Activated T-cell treated with anti-CD3 and anti-CD28 coated beads, Interleukin-2, amount 50 U/mL, for 72 hours (primary cell): Measurements from ENCODE around the gene DDX39B. TPM values are rescaled to one million over a fixed set of nuclear protein-coding genes. Genes with fewer than 3 reads are reported as not detected.
"Not testable (repeated sequence)": the region's sequence is repeated elsewhere in the genome, so short reads cannot be mapped to it uniquely, and the experiment has no call there.

ENCODE experiments used
- ATAC-seq, 2 donors: fragments of 150-1000 bp; cut with Tn5 transposase; replicated peaks in 1 of 2; 2 replicates each; pipeline ENCODE4 v1.10.0; 2021; ENCODE audit warnings: moderate library complexity in 2 of 2, mild to moderate bottlenecking in 1 of 2
- DNase-seq, 2 donors: peaks; one replicate each; pipeline ENCODE4 v3.0.0; 2021 to 2022; ENCODE audit warnings: mixed read lengths in 1 of 2
- H3K27ac Mint-ChIP-seq: one replicate; pipeline ENCODE4 v1.8.0; 2022; ENCODE audit warnings: mild to moderate bottlenecking, moderate library complexity, mixed read lengths
- H3K27me3 Mint-ChIP-seq: one replicate; pipeline ENCODE4 v1.8.0; 2022; ENCODE audit warnings: low read depth, mixed read lengths
- H3K36me3 Mint-ChIP-seq, 2 donors: one replicate each; pipeline ENCODE4 v1.8.0; 2022; ENCODE audit warnings: mixed read lengths in 2 of 2, mild to moderate bottlenecking in 1 of 2; ENCODE audit not compliant: insufficient read depth in 2 of 2
- H3K4me1 Mint-ChIP-seq: one replicate; pipeline ENCODE4 v1.8.0; 2022; ENCODE audit warnings: low read depth, mixed read lengths
- H3K4me3 Mint-ChIP-seq, 2 donors: one replicate each; pipeline ENCODE4 v1.8.0; 2022; ENCODE audit warnings: mild to moderate bottlenecking in 2 of 2, mixed read lengths in 2 of 2, moderate library complexity in 2 of 2
- H3K9me3 Mint-ChIP-seq, 2 donors: one replicate each; pipeline ENCODE4 v1.8.0; 2022; ENCODE audit warnings: mixed read lengths in 2 of 2
- total RNA-seq, 2 donors: library from RNA; stranded (reverse); gene quantifications; one replicate each; pipeline ENCODE4 v1.2.3, GENCODE V29; 2022

The DDX39B gene
- total RNA-seq, 2 donors from 2014 or later: 567 to 644 TPM

GRCh38 chr6:31493875-31494694, 47.7 kb downstream of the DDX39B start:
- peak overlapping the region; percentile 79 to 84 for H3K4me3 Mint-ChIP-seq
- peak overlapping the region; percentile 85 for H3K27ac Mint-ChIP-seq
- ATAC-seq (peak; percentile 60 to 61), DNase-seq (peak; percentile 87)
- H3K9me3 Mint-ChIP-seq: no peaks in the 10 kb centered on the region
- H3K4me1 Mint-ChIP-seq: peaks cover 73% of the 10 kb centered on the region
- no peaks in the 10 kb centered on the region for H3K27me3 Mint-ChIP-seq
- peaks cover 0 to 5% of the 10 kb centered on the region in 2 donors for H3K36me3 Mint-ChIP-seq

GRCh38 chr6:31493550-31493874, 48.3 kb downstream of the DDX39B start:
- ATAC-seq, H3K9me3 Mint-ChIP-seq, DNase-seq, H3K36me3 Mint-ChIP-seq, H3K27me3 Mint-ChIP-seq: not testable (repeated sequence)
- H3K4me1 Mint-ChIP-seq: peaks cover 67% of the 10 kb centered on the region
- H3K4me3 Mint-ChIP-seq: peak overlapping the region; percentile 79 to 84
- H3K27ac Mint-ChIP-seq: peak overlapping the region; percentile 73

GRCh38 chr6:31490115-31490873, 51.5 kb downstream of the DDX39B start:
- no peak overlapping the region for H3K27ac Mint-ChIP-seq
- ATAC-seq (no peak), DNase-seq (no peak)
- H3K4me1 Mint-ChIP-seq: peaks cover 44% of the 10 kb centered on the region
- H3K27me3 Mint-ChIP-seq: no peaks in the 10 kb centered on the region
- H3K9me3 Mint-ChIP-seq: no peaks in the 10 kb centered on the region
- peaks cover 0 to 2% of the 10 kb centered on the region in 2 donors for H3K36me3 Mint-ChIP-seq
- peak overlapping the region in 1 of 2 donors; percentile 7 for H3K4me3 Mint-ChIP-seq

- H3K27ac Mint-ChIP-seq: no peak overlapping the region
- no peaks in the 10 kb centered on the region for H3K36me3 Mint-ChIP-seq
- H3K4me1 Mint-ChIP-seq: peaks cover 41% of the 10 kb centered on the region
- DNase-seq (no peak), ATAC-seq (no peak)
- no peaks in the 10 kb centered on the region for H3K9me3 Mint-ChIP-seq
- no peak overlapping the region for H3K4me3 Mint-ChIP-seq
- H3K27me3 Mint-ChIP-seq: no peaks in the 10 kb centered on the region
These were observed 52.7 kb downstream of the DDX39B start for GRCh38 chr6:31489086-31489485.

GRCh38 chr6:31487674-31488073, 54.1 kb downstream of the DDX39B start:
- not testable (repeated sequence) for H3K27me3 Mint-ChIP-seq, H3K27ac Mint-ChIP-seq, ATAC-seq, H3K9me3 Mint-ChIP-seq, DNase-seq, H3K4me3 Mint-ChIP-seq, H3K36me3 Mint-ChIP-seq
- H3K4me1 Mint-ChIP-seq: peaks cover 33% of the 10 kb centered on the region

GRCh38 chr6:31486065-31486837, 55.6 kb downstream of the DDX39B start:
- DNase-seq, ATAC-seq, H3K4me3 Mint-ChIP-seq, H3K9me3 Mint-ChIP-seq, H3K36me3 Mint-ChIP-seq, H3K27ac Mint-ChIP-seq, H3K27me3 Mint-ChIP-seq: not testable (repeated sequence)
- peaks cover 21% of the 10 kb centered on the region for H3K4me1 Mint-ChIP-seq

- Mint-ChIP-seq H3K36me3 (no peaks in the 10 kb centered on the region), H3K4me3 (no peak overlapping the region), H3K27ac (no peak overlapping the region), H3K9me3 (no peaks in the 10 kb centered on the region), H3K4me1 (peaks cover 9% of the 10 kb centered on the region), H3K27me3 (no peaks in the 10 kb centered on the region)
- no peak for DNase-seq
- no peak for ATAC-seq
These were observed 56.7 kb downstream of the DDX39B start for GRCh38 chr6:31485055-31485454.

- Mint-ChIP-seq H3K4me3 (no peak overlapping the region), H3K27me3 (no peaks in the 10 kb centered on the region), H3K4me1 (peaks cover 4% of the 10 kb centered on the region), H3K36me3 (no peaks in the 10 kb centered on the region), H3K9me3 (no peaks in the 10 kb centered on the region), H3K27ac (no peak overlapping the region)
- DNase-seq (no peak), ATAC-seq (no peak)
These were observed 58.4 kb downstream of the DDX39B start for GRCh38 chr6:31483392-31483791.

GRCh38 chr6:31480574-31480973, 61.2 kb downstream of the DDX39B start:
- Mint-ChIP-seq H3K27me3 (no peaks in the 10 kb centered on the region), H3K9me3 (no peaks in the 10 kb centered on the region), H3K4me1 (no peaks in the 10 kb centered on the region), H3K27ac (no peak overlapping the region), H3K36me3 (no peaks in the 10 kb centered on the region), H3K4me3 (no peak overlapping the region)
- DNase-seq: no peak
- ATAC-seq: no peak

Other genes with a start within 250 kb of the DDX39B start
- gene HLA-B, start 184.8 kb downstream of the DDX39B start, total RNA-seq: 1,000 to 10,000 TPM; 3,527 to 3,556 TPM
- gene MICA, start 138.4 kb downstream of the DDX39B start, total RNA-seq: 1 to 10 TPM; 4.6 to 9.5 TPM
- gene MICB, start 43.9 kb downstream of the DDX39B start, total RNA-seq: 10 to 100 TPM; 18.7 to 22.3 TPM
- gene MCCD1, start 13.0 kb downstream of the DDX39B start, total RNA-seq: not detected
- 1 to 10 TPM; 4.1 to 5.6 TPM for gene ATP6V1G2, start 4.6 kb upstream of the DDX39B start, total RNA-seq
- gene NFKBIL1, start 5.6 kb upstream of the DDX39B start, total RNA-seq: 10 to 100 TPM; 28.0 to 36.6 TPM
- gene LTA, start 30.3 kb upstream of the DDX39B start, total RNA-seq: 100 to 1,000 TPM in 1 of 2 donors, 10 to 100 TPM in 1; 77.2 to 110 TPM
- gene TNF, start 33.6 kb upstream of the DDX39B start, total RNA-seq: 10 to 100 TPM; 30.7 to 57.8 TPM
- gene LTB, start 40.4 kb upstream of the DDX39B start, total RNA-seq: 10 to 100 TPM; 43.4 to 61.8 TPM
- 10 to 100 TPM; 24.6 to 27.0 TPM for gene LST1, start 44.3 kb upstream of the DDX39B start, total RNA-seq
- gene NCR3, start 51.0 kb upstream of the DDX39B start, total RNA-seq: 10 to 100 TPM; 15.0 to 24.7 TPM
- gene AIF1, start 73.2 kb upstream of the DDX39B start, total RNA-seq: 10 to 100 TPM; 68.7 to 98.1 TPM
- gene PRRC2A, start 78.7 kb upstream of the DDX39B start, total RNA-seq: 100 to 1,000 TPM; 260 to 285 TPM
- gene BAG6, start 110.7 kb upstream of the DDX39B start, total RNA-seq: 100 to 1,000 TPM; 265 to 272 TPM
- gene APOM, start 113.9 kb upstream of the DDX39B start, total RNA-seq: 1 to 10 TPM; 5.0 to 6.0 TPM
- gene C6orf47, start 118.8 kb upstream of the DDX39B start, total RNA-seq: 10 to 100 TPM; 21.1 to 22.5 TPM
- gene GPANK1, start 123.0 kb upstream of the DDX39B start, total RNA-seq: 10 to 100 TPM; 30.3 to 37.7 TPM
- gene CSNK2B, start 124.1 kb upstream of the DDX39B start, total RNA-seq: 100 to 1,000 TPM; 208 to 209 TPM
- gene LY6G5B, start 128.0 kb upstream of the DDX39B start, total RNA-seq: 10 to 100 TPM; 21.3 to 26.9 TPM
- gene LY6G5C, start 139.1 kb upstream of the DDX39B start, total RNA-seq: 1 to 10 TPM; 2.3 to 6.9 TPM
- 10 to 100 TPM; 48.9 TPM for gene ABHD16A, start 161.3 kb upstream of the DDX39B start, total RNA-seq
- not detected for gene LY6G6F, start 164.9 kb upstream of the DDX39B start, total RNA-seq
- not detected for gene LY6G6D, start 173.3 kb upstream of the DDX39B start, total RNA-seq
- gene LY6G6C, start 179.7 kb upstream of the DDX39B start, total RNA-seq: under 1 TPM; 0.25 to 0.67 TPM
- gene MPIG6B, start 181.4 kb upstream of the DDX39B start, total RNA-seq: under 1 TPM in 1 of 2 donors, not detected in 1; 0.10 TPM
- gene DDAH2, start 187.3 kb upstream of the DDX39B start, total RNA-seq: 10 to 100 TPM; 19.0 to 19.6 TPM
- 100 to 1,000 TPM; 253 to 318 TPM for gene CLIC1, start 194.5 kb upstream of the DDX39B start, total RNA-seq
- gene MSH5, start 198.0 kb upstream of the DDX39B start, total RNA-seq: 10 to 100 TPM; 84.9 to 98.4 TPM
- gene SAPCD1, start 220.7 kb upstream of the DDX39B start, total RNA-seq: 10 to 100 TPM; 15.7 to 18.0 TPM
- 1 to 10 TPM; 3.3 to 3.4 TPM for gene VWA7, start 235.3 kb upstream of the DDX39B start, total RNA-seq